Epithelial cell of esophagus (primary cell): ENCODE data around the gene CPNE4.

Source experiments
- DNase-seq: peaks from one replicate; pipeline ENCODE4 v3.0.0; 2010; ENCODE audit warnings: low read depth
- H3K4me3 ChIP-seq: 2 replicates; pipeline ENCODE4 v1.5.1; 2011; ENCODE audit warnings: mild to moderate bottlenecking, low read length, control low read depth
- CTCF ChIP-seq: IDR thresholded peaks from 2 replicates; pipeline ENCODE4 v1.5.1; 2011; ENCODE audit warnings: low read depth, mild to moderate bottlenecking, low read length, control low read depth, inconsistent platforms; ENCODE audit not compliant: insufficient read depth; ENCODE audit errors: missing control alignments

CPNE4 gene

GRCh38 chr3:131843174-131843573 lies 191.6 kb downstream of the CPNE4 start:
- TF ChIP-seq CTCF: no peak
- no peak for DNase-seq
- H3K4me3 ChIP-seq: no peak overlapping the region

GRCh38 chr3:131840156-131840797 lies 194.5 kb downstream of the CPNE4 start:
- DNase-seq: peak; percentile 18

GRCh38 chr3:131835906-131836305 lies 198.9 kb downstream of the CPNE4 start:
- DNase-seq: no peak
- TF ChIP-seq CTCF: no peak
- no peak overlapping the region for H3K4me3 ChIP-seq

More at GRCh38 chr3:131840156-131840797, 194.5 kb downstream of the CPNE4 start:
- no peak overlapping the region for H3K4me3 ChIP-seq
- no peak for TF ChIP-seq CTCF

GRCh38 chr3:131831608-131832007 lies 203.2 kb downstream of the CPNE4 start:
- DNase-seq: no peak
- no peak overlapping the region for H3K4me3 ChIP-seq
- TF ChIP-seq CTCF: no peak

GRCh38 chr3:131821191-131821762 lies 213.5 kb downstream of the CPNE4 start:
- DNase-seq: no peak
- H3K4me3 ChIP-seq: no peak overlapping the region
- TF ChIP-seq CTCF: no peak

GRCh38 chr3:131819381-131820055 lies 215.3 kb downstream of the CPNE4 start:
- no peak overlapping the region for H3K4me3 ChIP-seq
- TF ChIP-seq CTCF: no peak
- DNase-seq: no peak

GRCh38 chr3:131812433-131812832 lies 222.4 kb downstream of the CPNE4 start:
- H3K4me3 ChIP-seq: no peak overlapping the region
- DNase-seq: peak; percentile 66
- no peak for TF ChIP-seq CTCF
